ENCODE results near the gene GIGYF2. TPM values are rescaled to one million over a fixed set of nuclear protein-coding genes. Genes with fewer than 3 reads are reported as not detected.

The GIGYF2 gene
- total and polyA plus RNA-seq, 8 donors: 56.2 to 76.6 (median 62.4) TPM

GRCh38 chr2:232653441-232653840, 43.7 kb upstream of the GIGYF2 start:
- no peaks in the 10 kb centered on the region for H3K36me3 ChIP-seq
- H3K27me3 ChIP-seq: no peaks in the 10 kb centered on the region
- intact Hi-C loops (cut with DNase I): no loop called here
- no peak for TF ChIP-seq CTCF (IDR thresholded peaks at IDR 0.05)
- H3K4me1 ChIP-seq: no peaks in the 10 kb centered on the region
- ATAC-seq (no peak), DNase-seq (peak in 1 of 4 donors; percentile 24)
- H3K4me3 ChIP-seq: no peak overlapping the region
- H3K9me3 ChIP-seq: no peaks in the 10 kb centered on the region
- no peak overlapping the region for H3K27ac ChIP-seq

- no peaks in the 10 kb centered on the region for H3K36me3 ChIP-seq
- no peaks in the 10 kb centered on the region for H3K27me3 ChIP-seq
- no peaks in the 10 kb centered on the region for H3K9me3 ChIP-seq
- H3K4me3 ChIP-seq: no peak overlapping the region
- no peak for TF ChIP-seq CTCF (IDR thresholded peaks at IDR 0.05)
- peak in 1 of 4 donors; percentile 0 for DNase-seq
- intact Hi-C loops (cut with DNase I): no loop called here
- no peak for ATAC-seq
- H3K4me1 ChIP-seq: no peaks in the 10 kb centered on the region
- no peak overlapping the region for H3K27ac ChIP-seq
Observed at GRCh38 chr2:232655392-232655791, 41.7 kb upstream of the GIGYF2 start.

GRCh38 chr2:232658217-232658785, 38.8 kb upstream of the GIGYF2 start:
- no peaks in the 10 kb centered on the region for H3K9me3 ChIP-seq
- H3K4me3 ChIP-seq: no peak overlapping the region
- no peak for ATAC-seq
- intact Hi-C loops (cut with DNase I): no loop called here
- no peak for DNase-seq
- H3K36me3 ChIP-seq: no peaks in the 10 kb centered on the region
- no peak overlapping the region for H3K27ac ChIP-seq
- no peaks in the 10 kb centered on the region for H3K27me3 ChIP-seq
- TF ChIP-seq CTCF (IDR thresholded peaks at IDR 0.05): no peak
- no peaks in the 10 kb centered on the region for H3K4me1 ChIP-seq

- no peaks in the 10 kb centered on the region for H3K27me3 ChIP-seq
Observed at GRCh38 chr2:232659359-232659758, 37.8 kb upstream of the GIGYF2 start.

More at GRCh38 chr2:232659359-232659758, 37.8 kb upstream of the GIGYF2 start:
- intact Hi-C loops (cut with DNase I): no loop called here
- Histone ChIP-seq H3K4me1 (no peaks in the 10 kb centered on the region), H3K4me3 (no peak overlapping the region), H3K36me3 (no peaks in the 10 kb centered on the region), H3K27ac (no peak overlapping the region), H3K9me3 (no peaks in the 10 kb centered on the region)
- TF ChIP-seq CTCF (IDR thresholded peaks at IDR 0.05): no peak
- DNase-seq: no peak
- ATAC-seq: no peak

Measured in left lung (tissue), 10 donors.